H54 (cell line): ENCODE results near the gene PGP.
"Not testable (repeated sequence)": the region's sequence is repeated elsewhere in the genome, so short reads cannot be mapped to it uniquely, and the experiment has no call there.

ENCODE experiments used
- DNase-seq: peaks from one replicate; pipeline ENCODE4 v3.0.0; 2011; ENCODE audit warnings: low spot score, mixed read lengths; ENCODE audit not compliant: insufficient read length
- FAIRE-seq: peaks from 3 replicates; lab custom pipeline; 2011; peaks lifted over from hg19 to GRCh38; lab: Jason Lieb, UNC
- POLR2A ChIP-seq: IDR thresholded peaks from 2 replicates; pipeline ENCODE4 v1.6.1; 2011; ENCODE audit warnings: low read depth, mild to moderate bottlenecking, low read length

The PGP gene, protein sequence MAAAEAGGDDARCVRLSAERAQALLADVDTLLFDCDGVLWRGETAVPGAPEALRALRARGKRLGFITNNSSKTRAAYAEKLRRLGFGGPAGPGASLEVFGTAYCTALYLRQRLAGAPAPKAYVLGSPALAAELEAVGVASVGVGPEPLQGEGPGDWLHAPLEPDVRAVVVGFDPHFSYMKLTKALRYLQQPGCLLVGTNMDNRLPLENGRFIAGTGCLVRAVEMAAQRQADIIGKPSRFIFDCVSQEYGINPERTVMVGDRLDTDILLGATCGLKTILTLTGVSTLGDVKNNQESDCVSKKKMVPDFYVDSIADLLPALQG

GRCh38 chr16:2214719-2214968 is at the start of gene PGP:
TSS of gene PGP (minus strand) at chr16:2214840. CDS start at chr16:2214777, 63 bp downstream.
- DNase-seq (no peak), FAIRE-seq (no peak)
- peak; percentile 88 for TF ChIP-seq POLR2A

DNA sequence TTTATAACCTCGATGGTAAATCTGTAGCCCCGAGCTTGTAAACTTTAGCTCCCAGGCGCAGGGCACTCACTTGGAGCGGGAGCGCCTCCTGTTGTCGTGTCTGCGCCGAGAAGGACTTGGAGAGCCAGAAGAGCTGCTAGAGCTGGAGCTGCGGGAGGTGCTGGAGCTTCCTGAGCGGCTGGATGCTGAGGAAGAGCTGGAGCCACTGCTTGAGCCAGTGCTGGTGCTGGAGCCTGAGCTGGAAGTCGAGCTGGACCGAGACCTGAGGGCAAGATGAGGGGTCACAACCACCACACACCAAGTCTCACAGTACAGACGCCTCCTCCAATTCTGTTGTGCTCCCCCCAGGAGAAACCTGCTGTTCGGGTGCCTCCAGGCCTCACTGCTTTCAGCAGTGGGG is 48.4 kb upstream of the PGP start:
- not testable (repeated sequence) for DNase-seq, FAIRE-seq

DNA sequence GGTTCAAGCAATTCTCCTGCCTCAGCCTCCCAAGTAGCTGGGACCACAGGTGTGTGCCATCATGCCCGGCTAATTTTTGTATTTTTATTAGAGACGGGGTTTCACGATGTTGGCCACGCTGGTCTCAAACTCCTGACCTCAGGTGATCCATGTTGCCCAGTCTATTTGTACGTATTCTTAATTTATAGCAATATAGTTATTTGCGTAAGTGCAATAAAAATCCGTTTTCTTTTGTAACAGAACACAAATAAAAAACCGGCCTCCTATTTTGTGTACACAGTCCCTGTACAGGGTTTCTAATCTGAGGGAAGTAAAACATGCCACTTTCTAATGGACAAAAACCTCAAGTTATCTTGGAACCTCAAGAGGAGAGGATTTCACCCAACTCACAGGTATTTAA is 45.6 kb upstream of the PGP start:
- TF ChIP-seq POLR2A, result no peak
- FAIRE-seq (no peak), DNase-seq (no peak)

DNA sequence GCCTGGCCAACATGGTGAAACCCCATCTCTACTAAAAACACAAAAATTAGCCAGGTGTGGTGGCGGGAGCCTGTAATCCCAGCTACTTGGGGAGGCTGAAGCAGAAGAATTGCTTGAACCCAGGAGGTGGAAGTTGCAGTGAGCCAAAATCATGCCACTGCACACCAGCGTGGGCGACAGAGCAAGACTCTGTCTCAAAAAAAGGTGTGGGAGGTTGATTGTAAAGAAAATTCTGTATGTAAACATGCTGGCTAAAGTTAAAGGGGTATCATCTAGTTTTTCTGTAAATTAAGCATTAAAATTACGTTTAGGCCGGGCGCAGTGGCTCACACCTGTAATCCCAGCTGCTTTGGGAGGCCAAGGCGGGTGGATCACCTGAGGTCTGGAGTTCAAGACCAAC is 43.9 kb upstream of the PGP start:
- FAIRE-seq, DNase-seq: not testable (repeated sequence)

DNA sequence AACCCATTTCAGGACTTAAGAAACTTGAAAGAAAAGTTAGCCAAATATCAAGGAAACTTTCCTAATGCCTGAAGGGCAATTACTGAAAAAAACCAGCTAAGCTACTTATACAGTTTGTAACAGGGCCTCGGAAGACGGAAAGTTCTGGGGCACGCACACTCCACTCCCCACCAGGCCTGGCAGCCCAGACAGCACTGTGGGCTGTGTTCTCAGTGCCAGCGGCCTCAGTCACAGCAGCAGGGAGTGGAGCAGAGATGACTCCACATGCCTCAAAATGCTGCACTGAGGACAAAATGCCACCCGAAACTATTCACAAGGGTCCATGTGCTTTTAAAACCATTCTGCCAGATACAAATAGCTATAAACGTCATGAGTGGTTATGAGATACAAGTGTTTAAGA is 43.1 kb upstream of the PGP start:
- FAIRE-seq (no peak), DNase-seq (no peak)
- no peak for TF ChIP-seq POLR2A

GRCh38 chr16:2256531-2257140 is 42.0 kb upstream of the PGP start:
- DNase-seq (no peak), FAIRE-seq (no peak)
- TF ChIP-seq POLR2A, result no peak

- DNase-seq, result no peak
- no peak for FAIRE-seq
- no peak for TF ChIP-seq POLR2A
These were observed 38.7 kb upstream of the PGP start for GRCh38 chr16:2253293-2253692.

DNA sequence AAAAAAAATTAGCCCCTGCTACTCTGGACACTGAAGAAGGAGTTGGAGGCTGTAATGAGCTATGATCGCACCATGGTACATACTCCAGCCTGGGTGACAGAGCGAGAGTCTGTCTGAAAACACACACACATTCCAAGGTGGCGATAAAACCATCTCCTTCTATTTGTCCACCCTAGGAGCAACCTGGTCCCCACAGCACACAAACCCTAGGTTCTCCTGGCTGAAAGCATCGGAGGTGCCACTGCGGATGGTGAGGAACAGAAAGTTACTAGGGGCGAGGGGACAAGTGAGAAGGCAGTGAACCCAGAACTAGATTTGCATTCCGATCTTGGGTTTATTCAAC is 38.1 kb upstream of the PGP start:
- FAIRE-seq (no peak), DNase-seq (no peak)
- TF ChIP-seq POLR2A, result no peak

DNA sequence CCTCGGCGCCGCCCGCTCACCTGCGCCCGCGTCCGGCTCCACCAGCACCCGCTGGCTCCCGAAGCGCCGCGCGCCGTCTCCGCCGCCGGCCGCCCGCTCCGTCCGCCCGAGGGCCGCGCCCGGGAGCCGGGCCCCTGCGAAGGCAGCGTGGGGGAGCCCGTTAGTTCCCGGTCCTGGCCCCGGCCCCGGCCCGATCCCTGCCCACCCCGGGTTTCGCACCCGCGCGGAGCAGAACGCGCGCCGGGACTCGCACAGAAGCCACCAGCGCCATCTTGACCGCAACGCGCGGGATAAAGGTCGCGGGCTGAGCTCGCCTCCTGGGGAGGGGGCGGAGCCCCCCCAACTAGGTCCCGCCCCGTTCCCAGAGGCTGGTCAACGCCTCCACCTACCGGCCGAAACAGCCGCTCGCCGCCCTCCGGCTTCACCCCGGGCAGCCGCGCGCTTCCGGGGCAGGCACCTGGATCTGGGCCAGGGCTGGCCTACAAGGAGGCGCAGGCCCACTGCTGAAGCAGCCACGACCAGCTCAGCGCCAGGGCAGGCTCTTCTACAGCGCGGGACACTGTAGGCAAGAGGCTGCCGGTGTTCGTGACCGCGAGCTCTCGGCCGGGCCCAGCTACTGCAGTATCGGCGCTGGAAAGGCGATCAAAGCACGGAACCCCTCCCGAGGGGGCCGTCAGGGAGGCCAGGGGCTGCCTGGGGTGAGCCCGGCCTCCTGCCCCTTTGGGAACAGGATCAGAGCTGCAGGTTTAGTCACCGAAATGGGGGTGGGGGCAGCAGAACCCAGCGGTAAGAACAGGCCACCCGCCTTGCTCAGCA is 36.9 kb upstream of the PGP start, which contains the start of gene ECI1:
ECI1 (minus strand) TSS at position 292 of the 816 bp plus-strand sequence; CDS start at position 271, 21 bp downstream.
- DNase-seq (peak; percentile 97), FAIRE-seq (peak; percentile 20)
- TF ChIP-seq POLR2A, result peak; percentile 63

DNA sequence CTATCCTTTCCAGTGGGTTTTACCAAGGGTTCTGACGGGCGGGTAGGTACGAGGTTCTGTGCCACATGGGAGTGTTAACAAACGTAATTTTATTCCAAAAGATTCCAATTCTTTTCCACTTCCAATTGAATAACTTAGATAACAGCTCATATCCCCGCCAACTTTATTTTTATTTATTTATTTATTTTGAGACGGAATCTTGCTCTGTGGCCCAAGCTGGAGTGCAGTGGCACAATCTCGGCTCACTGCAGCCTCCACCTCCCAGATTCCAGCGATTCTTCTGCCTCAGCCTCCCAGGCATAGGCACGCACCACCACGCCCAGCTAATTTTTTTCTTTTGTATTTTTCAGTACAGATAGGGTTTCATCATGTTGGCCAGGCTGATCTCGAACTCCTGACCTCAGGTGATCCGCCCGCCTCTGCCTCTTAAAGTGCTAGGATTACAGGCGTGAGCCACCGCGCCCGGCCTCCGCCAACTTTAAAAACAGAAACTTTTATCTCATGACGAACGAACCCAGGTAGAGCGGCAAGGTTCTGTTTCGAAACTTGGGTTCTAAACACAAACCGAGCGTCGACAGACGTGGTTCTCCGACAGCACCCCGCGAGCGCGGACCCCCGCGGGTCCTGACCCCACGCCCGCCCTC is 36.1 kb upstream of the PGP start:
- TF ChIP-seq POLR2A, result no peak
- DNase-seq (no peak), FAIRE-seq (no peak)

DNA sequence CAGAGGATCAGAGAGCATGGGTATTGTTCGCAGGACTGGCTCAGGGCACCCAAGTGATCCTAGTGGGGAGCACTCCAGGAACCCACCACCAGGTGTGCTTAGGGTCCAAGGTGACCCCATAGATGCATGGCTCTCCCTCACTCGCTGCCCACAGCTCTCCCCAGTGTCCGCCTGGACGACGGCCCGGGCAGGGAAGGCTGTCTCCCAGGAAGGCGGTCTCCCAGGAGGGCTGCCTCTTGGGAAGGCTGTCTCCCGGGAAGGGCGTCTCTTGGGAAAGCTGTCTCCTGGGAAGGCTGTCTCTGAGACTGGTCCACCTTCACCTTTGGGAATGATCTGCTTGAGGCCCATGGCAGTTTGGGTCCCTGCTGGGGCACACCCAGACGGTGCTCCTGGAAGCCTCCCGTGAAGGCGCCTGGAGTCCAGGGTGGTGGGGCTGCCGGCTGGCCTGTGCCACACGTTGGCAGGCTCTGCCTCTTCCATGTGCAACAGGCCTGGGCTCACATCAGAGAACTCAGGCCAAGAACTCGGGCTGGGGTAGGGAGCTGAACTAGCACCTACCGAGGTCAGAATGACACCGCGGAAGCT is 31.8 kb upstream of the PGP start:
- FAIRE-seq (no peak), DNase-seq (no peak)
- no peak for TF ChIP-seq POLR2A

DNA sequence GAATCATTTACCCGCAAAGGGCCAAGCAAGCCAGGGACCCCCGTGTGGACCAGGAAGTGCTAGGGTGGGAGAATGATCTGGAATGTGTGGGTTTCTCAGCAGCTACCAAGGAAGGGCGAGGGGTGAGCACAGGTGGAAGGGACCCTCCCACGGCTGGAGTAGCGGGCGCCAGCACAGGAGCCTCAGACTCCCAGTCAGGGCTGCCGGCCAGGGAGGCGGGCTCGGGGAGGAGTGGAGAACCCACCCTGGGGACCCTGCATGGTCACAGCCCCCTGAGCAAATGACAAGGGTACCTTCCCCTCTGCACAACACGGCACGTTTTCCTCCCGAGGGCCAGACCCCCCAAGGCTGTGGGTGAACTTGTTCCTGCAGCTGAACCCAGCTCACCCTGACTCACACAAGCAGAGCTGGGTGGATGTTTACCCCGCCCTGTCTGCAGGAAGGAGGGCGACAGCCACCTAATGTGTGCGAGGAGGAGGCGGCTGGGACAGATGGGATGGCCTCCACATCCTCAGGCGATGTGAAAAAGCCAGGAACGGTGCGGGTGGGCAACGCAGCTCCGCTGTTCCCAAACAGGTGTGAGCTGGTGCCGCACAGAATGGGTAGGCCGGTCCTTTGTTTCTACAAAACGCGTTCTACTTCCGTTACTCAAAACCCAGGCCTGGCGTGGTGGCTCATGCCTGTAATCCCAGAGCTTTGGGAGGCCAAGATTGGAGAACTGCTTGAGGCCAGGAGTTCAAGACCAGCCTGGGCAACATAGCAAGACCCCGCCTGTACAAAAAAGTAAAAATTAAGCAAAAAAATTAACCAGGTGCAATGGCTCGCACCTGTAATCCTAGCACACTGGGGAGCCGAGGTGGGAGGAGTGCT is 30.5 kb upstream of the PGP start:
- FAIRE-seq (no peak), DNase-seq (no peak)
- TF ChIP-seq POLR2A, result no peak

- FAIRE-seq, result no peak
- no peak for TF ChIP-seq POLR2A
- no peak for DNase-seq
These were observed 29.7 kb upstream of the PGP start for GRCh38 chr16:2244301-2244700.

- DNase-seq, result no peak
- FAIRE-seq, result no peak
- no peak for TF ChIP-seq POLR2A
These were observed 29.1 kb upstream of the PGP start for GRCh38 chr16:2243781-2244180.
